Loucy (cell line): ENCODE results near the gene HIGD2B.
"Not testable (repeated sequence)": the region's sequence is repeated elsewhere in the genome, so short reads cannot be mapped to it uniquely, and the experiment has no call there.

Experiments used
- H2AFZ ChIP-seq: fragments of 200-600 bp; sonication (generic); 2 replicates; pipeline ENCODE4 v1.6.0; 2016; ENCODE audit warnings: antibody characterized with exemption, mild to moderate bottlenecking, low read length, moderate library complexity
- H3F3A ChIP-seq: fragments of 200-600 bp; 2 replicates; pipeline ENCODE4 v1.6.0; 2016; ENCODE audit warnings: antibody characterized with exemption, low read depth, mild to moderate bottlenecking
- H3K27me3 ChIP-seq: fragments of 200-600 bp; sonication (generic); 2 replicates; pipeline ENCODE4 v1.6.1; 2014; ENCODE audit warnings: low read length, mild to moderate bottlenecking; ENCODE audit not compliant: insufficient read depth, poor library complexity, severe bottlenecking
- H3K36me3 ChIP-seq: fragments of 200-600 bp; sonication (generic); 2 replicates; pipeline ENCODE4 v1.6.1; 2016; ENCODE audit warnings: low read length; ENCODE audit not compliant: insufficient read depth
- H3K4me1 ChIP-seq: fragments of 200-600 bp; sonication (generic); 2 replicates; pipeline ENCODE4 v1.5.1; 2014; ENCODE audit warnings: low read length, mild to moderate bottlenecking; ENCODE audit not compliant: insufficient read depth, poor library complexity, severe bottlenecking
- H3K4me2 ChIP-seq: fragments of 200-600 bp; sonication (generic); 2 replicates; pipeline ENCODE4 v1.6.0; 2014; ENCODE audit warnings: antibody characterized with exemption, low read length, low read depth, mild to moderate bottlenecking; ENCODE audit not compliant: poor library complexity, severe bottlenecking
- H3K4me3 ChIP-seq: fragments of 200-600 bp; sonication (generic); 2 replicates; pipeline ENCODE4 v1.5.1; 2014; ENCODE audit warnings: low read length, mild to moderate bottlenecking, mixed read lengths; ENCODE audit not compliant: poor library complexity, severe bottlenecking
- H3K79me2 ChIP-seq: fragments of 200-600 bp; sonication (generic); 2 replicates; pipeline ENCODE4 v1.6.1; 2014; ENCODE audit warnings: low read length; ENCODE audit not compliant: insufficient read depth
- H3K9ac ChIP-seq: fragments of 200-600 bp; sonication (generic); 2 replicates; pipeline ENCODE4 v1.6.0; 2014; ENCODE audit warnings: mild to moderate bottlenecking, low read depth, low read length, moderate library complexity; ENCODE audit not compliant: poor library complexity, severe bottlenecking
- H3K9me2 ChIP-seq: fragments of 200-600 bp; sonication (generic); replicated peaks from 2 replicates; pipeline ENCODE4 v1.6.1; 2016; ENCODE audit warnings: low read depth, low read length, mixed read lengths
- H3K9me3 ChIP-seq: fragments of 200-600 bp; sonication (generic); 2 replicates; pipeline ENCODE4 v1.6.1; 2014; ENCODE audit warnings: mild to moderate bottlenecking, antibody characterized with exemption, low read length, low read depth; ENCODE audit not compliant: insufficient read depth
- H4K20me1 ChIP-seq: fragments of 200-600 bp; sonication (generic); 2 replicates; pipeline ENCODE4 v1.6.0; 2014; ENCODE audit warnings: antibody characterized with exemption, low read length, mild to moderate bottlenecking; ENCODE audit not compliant: insufficient read depth, poor library complexity, severe bottlenecking
- CTCF ChIP-seq: fragments of 200-600 bp; sonication (generic); conservative IDR thresholded peaks from 2 replicates; pipeline ENCODE4 v1.5.1; 2014; ENCODE audit warnings: mild to moderate bottlenecking, antibody characterized with exemption, low read length
- EZH2phosphoT487 ChIP-seq: fragments of 200-600 bp; IDR thresholded peaks from 2 replicates; pipeline ENCODE4 v1.6.1; 2018; ENCODE audit warnings: antibody characterized with exemption, mild to moderate bottlenecking, moderate library complexity, borderline replicate concordance

The HIGD2B gene

GRCh38 chr15:72680931-72681330 lies 5.1 kb downstream of the HIGD2B start:
- Histone ChIP-seq H4K20me1 (no peaks in the 10 kb centered on the region), H3K9ac (no peak overlapping the region), H3K4me3 (no peak overlapping the region), H3K79me2 (no peaks in the 10 kb centered on the region), H3K36me3 (no peaks in the 10 kb centered on the region), H3K4me2 (no peak overlapping the region), H3F3A (no peaks in the 10 kb centered on the region), H3K27me3 (peaks cover 6% of the 10 kb centered on the region), H3K9me3 (no peaks in the 10 kb centered on the region), H2AFZ (no peak overlapping the region), H3K9me2 (no peaks in the 10 kb centered on the region), H3K4me1 (peaks cover 8% of the 10 kb centered on the region)
- no peak for TF ChIP-seq CTCF
- TF ChIP-seq EZH2phosphoT487: no peak

GRCh38 chr15:72676838-72677237 lies 9.1 kb downstream of the HIGD2B start:
- H3K4me1 ChIP-seq: no peaks in the 10 kb centered on the region
- no peak for TF ChIP-seq EZH2phosphoT487
- no peaks in the 10 kb centered on the region for H4K20me1 ChIP-seq
- no peaks in the 10 kb centered on the region for H3K79me2 ChIP-seq
- no peaks in the 10 kb centered on the region for H3F3A ChIP-seq
- no peaks in the 10 kb centered on the region for H3K9me3 ChIP-seq
- no peak overlapping the region for H3K4me3 ChIP-seq
- no peaks in the 10 kb centered on the region for H3K36me3 ChIP-seq
- H3K9ac ChIP-seq: no peak overlapping the region
- no peaks in the 10 kb centered on the region for H3K9me2 ChIP-seq
- H3K27me3 ChIP-seq: peaks cover 6% of the 10 kb centered on the region
- H2AFZ ChIP-seq: no peak overlapping the region
- no peak overlapping the region for H3K4me2 ChIP-seq

GRCh38 chr15:72671525-72671924 lies 14.5 kb downstream of the HIGD2B start:
- H3K9ac ChIP-seq: no peak overlapping the region
- H3K9me2 ChIP-seq: no peaks in the 10 kb centered on the region
- peak overlapping the region; percentile 63 for H3K4me2 ChIP-seq
- H3K9me3 ChIP-seq: no peaks in the 10 kb centered on the region
- H3K4me1 ChIP-seq: peaks cover 5% of the 10 kb centered on the region
- H3K27me3 ChIP-seq: no peaks in the 10 kb centered on the region
- H3K36me3 ChIP-seq: no peaks in the 10 kb centered on the region
- TF ChIP-seq CTCF: no peak
- no peak for TF ChIP-seq EZH2phosphoT487
- H3F3A ChIP-seq: no peaks in the 10 kb centered on the region
- H3K4me3 ChIP-seq: peak overlapping the region; percentile 69
- no peaks in the 10 kb centered on the region for H4K20me1 ChIP-seq
- no peaks in the 10 kb centered on the region for H3K79me2 ChIP-seq
- H2AFZ ChIP-seq: peak overlapping the region; percentile 99; the same call in 1 of the 2 replicates

GRCh38 chr15:72670656-72671352 lies 15.2 kb downstream of the HIGD2B start:
- not testable (repeated sequence) for H3F3A ChIP-seq, H3K9me2 ChIP-seq, H3K9me3 ChIP-seq, H3K27me3 ChIP-seq, H3K79me2 ChIP-seq, H4K20me1 ChIP-seq, H3K9ac ChIP-seq, H3K36me3 ChIP-seq, H3K4me1 ChIP-seq
- Histone ChIP-seq H3K4me3 (peak overlapping the region; percentile 69), H2AFZ (peak overlapping the region; percentile 99), H3K4me2 (peak overlapping the region; percentile 63)
- peak; percentile 73 for TF ChIP-seq CTCF

GRCh38 chr15:72669803-72670202 lies 16.2 kb downstream of the HIGD2B start:
- not testable (repeated sequence) for H3K4me1 ChIP-seq, H3K36me3 ChIP-seq, H3K4me3 ChIP-seq, H3K9ac ChIP-seq, H3K9me2 ChIP-seq, H2AFZ ChIP-seq, H3K9me3 ChIP-seq, H3K79me2 ChIP-seq, H3F3A ChIP-seq, H4K20me1 ChIP-seq, H3K4me2 ChIP-seq, H3K27me3 ChIP-seq
